Left cardiac atrium (tissue), 2 donors: ENCODE measurements around the gene YRDC. TPM values are rescaled to one million over a fixed set of nuclear protein-coding genes. Genes with fewer than 3 reads are reported as not detected.

Experiments used
- total RNA-seq, 2 donors: library from RNA; stranded (reverse); fragmentation: NEBNext Ultra II Directional; extraction: Animal tissue kit (Norgen Biotek cat#: 25700); gene quantifications; one replicate each; pipeline ENCODE4 v1.2.1, GENCODE V29; 2021
- donor health status: DM: no; HTN: yes; CAD: no; lungs with severe emphysema.
- donor health status: DM: yes; HTN: yes; CAD: no.

YRDC gene
- total RNA-seq, 2 donors from 2014 or later: 5.6 to 9.7 TPM

Other genes starting within 250 kb of the YRDC start
- 10 to 100 TPM; 21.1 to 34.0 TPM for gene GNL2, start 212.3 kb downstream of the YRDC start, total RNA-seq
- 1 to 10 TPM in 1 of 2 donors, under 1 TPM in 1; 0.68 to 1.4 TPM for gene RSPO1, start 173.3 kb downstream of the YRDC start, total RNA-seq
- gene CDCA8, start 115.7 kb downstream of the YRDC start, total RNA-seq: under 1 TPM; 0.24 to 0.88 TPM
- under 1 TPM; 0.16 to 0.21 TPM for gene EPHA10, start 43.1 kb downstream of the YRDC start, total RNA-seq
- gene MANEAL, start 14.4 kb downstream of the YRDC start, total RNA-seq: 1 to 10 TPM; 1.2 to 1.6 TPM
- 10 to 100 TPM; 50.0 to 58.8 TPM for gene C1orf122, start 418 bp downstream of the YRDC start, total RNA-seq
- gene MTF1, start 51.4 kb upstream of the YRDC start, total RNA-seq: 10 to 100 TPM; 14.9 to 15.5 TPM
- gene INPP5B, start 138.8 kb upstream of the YRDC start, total RNA-seq: 10 to 100 TPM; 13.4 to 19.7 TPM
- 10 to 100 TPM; 27.7 to 36.1 TPM for gene SF3A3, start 181.8 kb upstream of the YRDC start, total RNA-seq
- 10 to 100 TPM in 1 of 2 donors, 1 to 10 TPM in 1; 9.9 to 18.6 TPM for gene FHL3, start 197.3 kb upstream of the YRDC start, total RNA-seq
- gene UTP11, start 204.5 kb upstream of the YRDC start, total RNA-seq: 10 to 100 TPM; 24.7 to 37.8 TPM
- gene POU3F1, start 238.6 kb upstream of the YRDC start, total RNA-seq: under 1 TPM in 1 of 2 donors, not detected in 1; 0.09 TPM